ENCODE results near the gene RBMS1. TPM values are rescaled to one million over a fixed set of nuclear protein-coding genes. Genes with fewer than 3 reads are reported as not detected.

RBMS1 gene
- total and polyA plus RNA-seq, 2 of the 13 experiments (the other 11 are each of a cell fraction or from before 2014, with no cell fraction given), result 55.5 to 110 TPM

DNA sequence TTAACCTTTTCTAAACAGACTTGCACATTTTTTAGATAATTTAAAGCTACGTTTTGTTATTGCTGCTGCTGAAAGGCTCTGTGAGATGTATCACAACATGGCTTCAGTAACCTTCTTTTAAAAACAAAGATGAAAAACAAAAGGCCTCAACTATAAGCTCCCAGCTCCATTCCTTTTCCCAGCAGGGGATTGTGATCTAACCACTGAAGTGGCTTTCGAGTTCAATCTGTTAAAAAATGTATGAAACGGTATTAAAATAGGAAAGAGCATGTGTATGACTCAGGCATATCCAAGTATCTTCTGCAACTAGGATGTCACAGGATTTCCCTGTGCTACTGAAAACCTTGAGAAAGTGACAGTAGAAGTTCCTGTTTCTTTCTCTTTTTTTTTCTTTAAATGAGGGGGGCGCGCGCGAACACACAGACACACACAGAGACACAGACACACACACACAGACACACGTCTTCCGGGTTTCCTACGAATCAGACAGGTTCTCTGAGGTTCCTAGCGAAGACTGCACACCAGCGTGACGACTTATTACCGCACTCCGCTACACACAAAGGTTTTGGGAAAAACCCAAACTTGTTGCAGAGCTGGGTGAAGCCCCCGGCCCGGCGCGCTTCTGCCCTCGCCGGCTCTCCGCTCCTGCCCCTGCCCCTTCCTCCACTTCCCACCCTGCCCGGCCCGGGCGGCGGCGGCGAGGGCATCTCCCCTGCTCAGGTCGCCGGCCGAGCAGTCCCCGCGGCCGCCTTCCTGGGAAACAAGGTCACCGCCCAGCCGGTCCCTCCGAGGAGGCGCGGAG, 86.8 kb downstream of the RBMS1 start (continued):
- TF ChIP-seq, protein P1, sequence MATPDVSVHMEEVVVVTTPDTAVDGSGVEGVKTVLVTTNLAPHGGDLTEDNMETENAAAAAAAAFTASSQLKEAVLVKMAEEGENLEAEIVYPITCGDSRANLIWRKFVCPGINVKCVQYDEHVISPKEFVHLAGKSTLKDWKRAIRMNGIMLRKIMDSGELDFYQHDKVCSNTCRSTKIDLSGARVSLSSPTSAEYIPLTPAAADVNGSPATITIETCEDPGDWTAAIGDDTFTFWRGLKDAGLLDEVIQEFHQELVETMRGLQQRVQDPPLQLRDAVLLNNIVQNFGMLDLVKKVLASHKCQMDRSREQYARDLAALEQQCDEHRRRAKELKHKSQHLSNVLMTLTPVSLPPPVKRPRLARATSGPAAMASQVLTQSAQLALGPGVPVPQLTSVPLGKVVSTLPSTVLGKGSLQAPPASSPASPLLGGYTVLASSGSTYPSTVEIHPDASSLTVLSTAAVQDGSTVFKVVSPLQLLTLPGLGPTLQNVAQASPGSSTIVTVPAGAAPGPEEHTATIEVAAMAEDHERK (CRISPR knock-in tag; IDR thresholded peaks at IDR 0.05; ENCODE audit: low read depth), result no peak
- TF ChIP-seq XBP1 (CRISPR knock-in tag; IDR thresholded peaks at IDR 0.05), result no peak
- no peak for TF ChIP-seq NR2F6 (IDR thresholded peaks at IDR 0.05)
- TF ChIP-seq NR2F6 (CRISPR knock-in tag; IDR thresholded peaks at IDR 0.05), result no peak
- no peak for TF ChIP-seq CCDC6 (CRISPR knock-in tag; IDR thresholded peaks at IDR 0.05)
- TF ChIP-seq, protein P2, sequence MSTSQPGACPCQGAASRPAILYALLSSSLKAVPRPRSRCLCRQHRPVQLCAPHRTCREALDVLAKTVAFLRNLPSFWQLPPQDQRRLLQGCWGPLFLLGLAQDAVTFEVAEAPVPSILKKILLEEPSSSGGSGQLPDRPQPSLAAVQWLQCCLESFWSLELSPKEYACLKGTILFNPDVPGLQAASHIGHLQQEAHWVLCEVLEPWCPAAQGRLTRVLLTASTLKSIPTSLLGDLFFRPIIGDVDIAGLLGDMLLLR (CRISPR knock-in tag; IDR thresholded peaks at IDR 0.05), result no peak
- TF ChIP-seq FOXK2 (IDR thresholded peaks at IDR 0.05), result no peak
- TF ChIP-seq, protein P3, sequence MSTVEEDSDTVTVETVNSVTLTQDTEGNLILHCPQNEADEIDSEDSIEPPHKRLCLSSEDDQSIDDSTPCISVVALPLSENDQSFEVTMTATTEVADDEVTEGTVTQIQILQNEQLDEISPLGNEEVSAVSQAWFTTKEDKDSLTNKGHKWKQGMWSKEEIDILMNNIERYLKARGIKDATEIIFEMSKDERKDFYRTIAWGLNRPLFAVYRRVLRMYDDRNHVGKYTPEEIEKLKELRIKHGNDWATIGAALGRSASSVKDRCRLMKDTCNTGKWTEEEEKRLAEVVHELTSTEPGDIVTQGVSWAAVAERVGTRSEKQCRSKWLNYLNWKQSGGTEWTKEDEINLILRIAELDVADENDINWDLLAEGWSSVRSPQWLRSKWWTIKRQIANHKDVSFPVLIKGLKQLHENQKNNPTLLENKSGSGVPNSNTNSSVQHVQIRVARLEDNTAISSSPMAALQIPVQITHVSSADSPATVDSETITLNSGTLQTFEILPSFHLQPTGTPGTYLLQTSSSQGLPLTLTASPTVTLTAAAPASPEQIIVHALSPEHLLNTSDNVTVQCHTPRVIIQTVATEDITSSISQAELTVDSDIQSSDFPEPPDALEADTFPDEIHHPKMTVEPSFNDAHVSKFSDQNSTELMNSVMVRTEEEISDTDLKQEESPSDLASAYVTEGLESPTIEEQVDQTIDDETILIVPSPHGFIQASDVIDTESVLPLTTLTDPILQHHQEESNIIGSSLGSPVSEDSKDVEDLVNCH (CRISPR knock-in tag; IDR thresholded peaks at IDR 0.05), result no peak
- no peak for TF ChIP-seq ZMYM2 (CRISPR knock-in tag; IDR thresholded peaks at IDR 0.05)
- no peak for TF ChIP-seq RBAK (CRISPR knock-in tag; IDR thresholded peaks at IDR 0.05)
- no peak for TF ChIP-seq ZNF839 (CRISPR knock-in tag; IDR thresholded peaks at IDR 0.05; ENCODE audit: borderline replicate concordance)
- TF ChIP-seq FOXP1 (IDR thresholded peaks at IDR 0.05), result no peak
- TF ChIP-seq FOXP1 (CRISPR knock-in tag; IDR thresholded peaks at IDR 0.05), result no peak
- no peak for TF ChIP-seq PITX1 (CRISPR knock-in tag; IDR thresholded peaks at IDR 0.05)
- TF ChIP-seq MYNN (CRISPR knock-in tag; IDR thresholded peaks at IDR 0.05; ENCODE audit: low read depth), result no peak
- TF ChIP-seq, protein P4, sequence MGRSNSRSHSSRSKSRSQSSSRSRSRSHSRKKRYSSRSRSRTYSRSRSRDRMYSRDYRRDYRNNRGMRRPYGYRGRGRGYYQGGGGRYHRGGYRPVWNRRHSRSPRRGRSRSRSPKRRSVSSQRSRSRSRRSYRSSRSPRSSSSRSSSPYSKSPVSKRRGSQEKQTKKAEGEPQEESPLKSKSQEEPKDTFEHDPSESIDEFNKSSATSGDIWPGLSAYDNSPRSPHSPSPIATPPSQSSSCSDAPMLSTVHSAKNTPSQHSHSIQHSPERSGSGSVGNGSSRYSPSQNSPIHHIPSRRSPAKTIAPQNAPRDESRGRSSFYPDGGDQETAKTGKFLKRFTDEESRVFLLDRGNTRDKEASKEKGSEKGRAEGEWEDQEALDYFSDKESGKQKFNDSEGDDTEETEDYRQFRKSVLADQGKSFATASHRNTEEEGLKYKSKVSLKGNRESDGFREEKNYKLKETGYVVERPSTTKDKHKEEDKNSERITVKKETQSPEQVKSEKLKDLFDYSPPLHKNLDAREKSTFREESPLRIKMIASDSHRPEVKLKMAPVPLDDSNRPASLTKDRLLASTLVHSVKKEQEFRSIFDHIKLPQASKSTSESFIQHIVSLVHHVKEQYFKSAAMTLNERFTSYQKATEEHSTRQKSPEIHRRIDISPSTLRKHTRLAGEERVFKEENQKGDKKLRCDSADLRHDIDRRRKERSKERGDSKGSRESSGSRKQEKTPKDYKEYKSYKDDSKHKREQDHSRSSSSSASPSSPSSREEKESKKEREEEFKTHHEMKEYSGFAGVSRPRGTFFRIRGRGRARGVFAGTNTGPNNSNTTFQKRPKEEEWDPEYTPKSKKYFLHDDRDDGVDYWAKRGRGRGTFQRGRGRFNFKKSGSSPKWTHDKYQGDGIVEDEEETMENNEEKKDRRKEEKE (IDR thresholded peaks at IDR 0.05), result no peak
- TF ChIP-seq SYNCRIP (IDR thresholded peaks at IDR 0.05; ENCODE audit: insufficient read depth, low read depth, low read length), result no peak
- no peak for TF ChIP-seq ZNF225 (CRISPR knock-in tag; IDR thresholded peaks at IDR 0.05)
- peak; percentile 39 for TF ChIP-seq ASH2L (IDR thresholded peaks at IDR 0.05; ENCODE audit: insufficient read length, low read depth, low read length)
- TF ChIP-seq, protein P5, sequence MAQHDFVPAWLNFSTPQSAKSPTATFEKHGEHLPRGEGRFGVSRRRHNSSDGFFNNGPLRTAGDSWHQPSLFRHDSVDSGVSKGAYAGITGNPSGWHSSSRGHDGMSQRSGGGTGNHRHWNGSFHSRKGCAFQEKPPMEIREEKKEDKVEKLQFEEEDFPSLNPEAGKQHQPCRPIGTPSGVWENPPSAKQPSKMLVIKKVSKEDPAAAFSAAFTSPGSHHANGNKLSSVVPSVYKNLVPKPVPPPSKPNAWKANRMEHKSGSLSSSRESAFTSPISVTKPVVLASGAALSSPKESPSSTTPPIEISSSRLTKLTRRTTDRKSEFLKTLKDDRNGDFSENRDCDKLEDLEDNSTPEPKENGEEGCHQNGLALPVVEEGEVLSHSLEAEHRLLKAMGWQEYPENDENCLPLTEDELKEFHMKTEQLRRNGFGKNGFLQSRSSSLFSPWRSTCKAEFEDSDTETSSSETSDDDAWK (CRISPR knock-in tag; IDR thresholded peaks at IDR 0.05), result no peak
- TF ChIP-seq ZEB1 (IDR thresholded peaks at IDR 0.05; ENCODE audit: insufficient replicate concordance, low read depth), result no peak
- TF ChIP-seq, protein P6, sequence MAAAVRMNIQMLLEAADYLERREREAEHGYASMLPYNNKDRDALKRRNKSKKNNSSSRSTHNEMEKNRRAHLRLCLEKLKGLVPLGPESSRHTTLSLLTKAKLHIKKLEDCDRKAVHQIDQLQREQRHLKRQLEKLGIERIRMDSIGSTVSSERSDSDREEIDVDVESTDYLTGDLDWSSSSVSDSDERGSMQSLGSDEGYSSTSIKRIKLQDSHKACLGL (CRISPR knock-in tag; IDR thresholded peaks at IDR 0.05), result no peak

Measured in HepG2 (cell line).